Smooth muscle cell (in vitro differentiated cells): ENCODE measurements around the gene TPK1. TPM values are rescaled to one million over a fixed set of nuclear protein-coding genes. Genes with fewer than 3 reads are reported as not detected.

Source experiments
- DNase-seq: peaks from one replicate; lab custom pipeline; 2025; ENCODE audit not compliant: unreplicated experiment; lab: John Stamatoyannopoulos, UW
- H2AFZ ChIP-seq: fragments of 200-600 bp; sonication (generic); 2 replicates; pipeline ENCODE4 v1.6.0; 2016; ENCODE audit warnings: antibody characterized with exemption, low read depth, mild to moderate bottlenecking
- H3F3A ChIP-seq: fragments of 200-600 bp; sonication (generic); 2 replicates; pipeline ENCODE4 v1.6.0; 2017; ENCODE audit warnings: antibody characterized with exemption, low read depth
- H3K27ac ChIP-seq: fragments of 200-600 bp; sonication (generic); 2 replicates; pipeline ENCODE4 v1.5.1; 2016; ENCODE audit warnings: low read depth, mild to moderate bottlenecking
- H3K27me3 ChIP-seq: fragments of 200-600 bp; sonication (generic); 2 replicates; pipeline ENCODE4 v1.6.1; 2016; ENCODE audit warnings: low read depth, mild to moderate bottlenecking
- H3K36me3 ChIP-seq: fragments of 200-600 bp; sonication (generic); 2 replicates; pipeline ENCODE4 v1.5.1; 2016; ENCODE audit warnings: low read depth
- H3K4me1 ChIP-seq: fragments of 200-600 bp; sonication (generic); 2 replicates; pipeline ENCODE4 v1.5.1; 2016; ENCODE audit warnings: low read depth
- H3K4me2 ChIP-seq: fragments of 200-600 bp; sonication (generic); 2 replicates; pipeline ENCODE4 v1.6.0; 2016; ENCODE audit warnings: mild to moderate bottlenecking
- H3K4me3 ChIP-seq: fragments of 200-600 bp; sonication (generic); 2 replicates; pipeline ENCODE4 v1.5.1; 2016; ENCODE audit warnings: mild to moderate bottlenecking
- H3K79me2 ChIP-seq: fragments of 200-600 bp; sonication (generic); 2 replicates; pipeline ENCODE4 v1.6.0; 2016; ENCODE audit warnings: low read depth, mild to moderate bottlenecking
- H3K9ac ChIP-seq: fragments of 200-600 bp; sonication (generic); 2 replicates; pipeline ENCODE4 v1.6.0; 2016; ENCODE audit warnings: low read depth
- H3K9me3 ChIP-seq: fragments of 200-600 bp; sonication (generic); replicated peaks from 2 replicates; pipeline ENCODE4 v1.5.1; 2016; ENCODE audit warnings: low read depth
- H4K20me1 ChIP-seq: fragments of 200-600 bp; sonication (generic); 2 replicates; pipeline ENCODE4 v1.6.0; 2016; ENCODE audit warnings: low read depth
- WGBS: methylation state at CpG from one replicate; pipeline ENCODE4 v1.1.7; 2016; ENCODE audit warnings: low lambda C conversion rate; 5-methylcytosine and 5-hydroxymethylcytosine counted together
- polyA plus RNA-seq: library from polyadenylated mRNA; unstranded; fragments of >200 nt; fragmentation: Nextera tagmentation; extraction: Ambion mirVana; gene quantifications from 2 replicates; pipeline ENCODE4 v1.2.1, GENCODE V29; 2016
- total RNA-seq: library from RNA; depleted of rRNA; stranded (reverse); fragments of >200 nt; gene quantifications from 2 replicates; pipeline ENCODE4 v1.2.3, GENCODE V29; 2014
- TF ChIP-seq, protein P1 (sequence below): fragments of 200-600 bp; sonication (generic); IDR thresholded peaks from 2 replicates; pipeline ENCODE4 v1.5.1; 2017; ENCODE audit warnings: borderline replicate concordance, mild to moderate bottlenecking, antibody characterized with exemption; ENCODE audit not compliant: insufficient read depth, poor library complexity, severe bottlenecking

TPK1 gene
- total and polyA plus RNA-seq, 2 experiments from 2014 or later, result 1.2 to 1.9 TPM

DNA sequence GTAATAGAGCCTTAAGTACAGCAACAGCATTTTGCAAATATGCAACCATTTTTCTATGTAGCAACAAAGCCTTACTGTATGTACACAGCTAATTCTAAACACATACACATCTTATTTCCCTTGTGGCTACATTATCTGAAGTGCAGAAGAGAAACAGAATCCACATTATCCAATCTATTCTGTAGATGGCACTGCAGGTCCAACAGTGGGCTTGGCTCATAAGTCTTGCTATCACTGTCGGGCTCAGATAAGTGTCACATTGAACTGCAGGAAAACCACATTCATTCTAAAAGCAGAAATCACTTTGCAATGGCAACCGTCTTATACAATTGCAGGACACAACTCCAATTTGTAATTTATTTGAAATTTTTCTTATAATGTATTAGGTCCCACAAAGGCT, 322.5 kb downstream of the TPK1 start:
- H3K9me3 ChIP-seq, result no peaks in the 10 kb centered on the region
- H3K27me3 ChIP-seq, result no peaks in the 10 kb centered on the region
- 25% methylated on average over 2 of the region's 2 CpGs for WGBS

DNA sequence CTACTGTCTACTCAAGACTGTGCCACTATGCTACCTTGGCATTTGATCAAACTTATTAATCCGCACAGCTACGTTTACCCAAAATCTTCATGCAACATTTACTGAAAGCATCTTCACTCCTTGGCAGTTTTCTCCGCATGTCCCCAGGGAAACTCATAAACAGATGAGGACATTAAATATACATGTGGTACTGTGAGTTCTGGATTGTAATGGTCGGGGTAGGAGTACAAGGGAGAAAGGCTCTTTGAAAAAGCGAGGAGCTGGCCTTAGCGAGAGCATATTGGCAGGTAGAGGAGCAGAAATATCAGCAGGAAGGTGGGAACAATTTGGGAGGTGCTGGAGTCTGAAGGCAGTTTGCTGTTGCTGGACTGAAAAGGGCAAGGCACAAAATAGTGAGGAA, 325.2 kb downstream of the TPK1 start:
- TF ChIP-seq, protein P1, sequence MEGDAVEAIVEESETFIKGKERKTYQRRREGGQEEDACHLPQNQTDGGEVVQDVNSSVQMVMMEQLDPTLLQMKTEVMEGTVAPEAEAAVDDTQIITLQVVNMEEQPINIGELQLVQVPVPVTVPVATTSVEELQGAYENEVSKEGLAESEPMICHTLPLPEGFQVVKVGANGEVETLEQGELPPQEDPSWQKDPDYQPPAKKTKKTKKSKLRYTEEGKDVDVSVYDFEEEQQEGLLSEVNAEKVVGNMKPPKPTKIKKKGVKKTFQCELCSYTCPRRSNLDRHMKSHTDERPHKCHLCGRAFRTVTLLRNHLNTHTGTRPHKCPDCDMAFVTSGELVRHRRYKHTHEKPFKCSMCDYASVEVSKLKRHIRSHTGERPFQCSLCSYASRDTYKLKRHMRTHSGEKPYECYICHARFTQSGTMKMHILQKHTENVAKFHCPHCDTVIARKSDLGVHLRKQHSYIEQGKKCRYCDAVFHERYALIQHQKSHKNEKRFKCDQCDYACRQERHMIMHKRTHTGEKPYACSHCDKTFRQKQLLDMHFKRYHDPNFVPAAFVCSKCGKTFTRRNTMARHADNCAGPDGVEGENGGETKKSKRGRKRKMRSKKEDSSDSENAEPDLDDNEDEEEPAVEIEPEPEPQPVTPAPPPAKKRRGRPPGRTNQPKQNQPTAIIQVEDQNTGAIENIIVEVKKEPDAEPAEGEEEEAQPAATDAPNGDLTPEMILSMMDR, result no peak
- no peak overlapping the region for H3K4me3 ChIP-seq
- H3K36me3 ChIP-seq, result no peaks in the 10 kb centered on the region
- H3K27ac ChIP-seq, result no peak overlapping the region
- H2AFZ ChIP-seq, result no peak overlapping the region
- WGBS, result 95% methylated on average over 6 of the region's 6 CpGs
- no peaks in the 10 kb centered on the region for H3K27me3 ChIP-seq
- no peaks in the 10 kb centered on the region for H3K79me2 ChIP-seq
- H3F3A ChIP-seq, result no peaks in the 10 kb centered on the region
- no peak overlapping the region for H3K4me2 ChIP-seq
- no peaks in the 10 kb centered on the region for H3K4me1 ChIP-seq
- DNase-seq, result no peak
- no peak overlapping the region for H3K9ac ChIP-seq
- H3K9me3 ChIP-seq, result no peaks in the 10 kb centered on the region
- H4K20me1 ChIP-seq, result no peaks in the 10 kb centered on the region

More for the DNA sequence above, 322.5 kb downstream of the TPK1 start:
- Histone ChIP-seq H3K27ac (no peak overlapping the region), H3K79me2 (no peaks in the 10 kb centered on the region), H3K36me3 (no peaks in the 10 kb centered on the region), H2AFZ (no peak overlapping the region), H3K9ac (no peak overlapping the region), H3F3A (no peaks in the 10 kb centered on the region), H4K20me1 (no peaks in the 10 kb centered on the region), H3K4me3 (no peak overlapping the region), H3K4me2 (no peak overlapping the region), H3K4me1 (no peaks in the 10 kb centered on the region)
- TF ChIP-seq, protein P1, result peak; percentile 32
- no peak for DNase-seq

DNA sequence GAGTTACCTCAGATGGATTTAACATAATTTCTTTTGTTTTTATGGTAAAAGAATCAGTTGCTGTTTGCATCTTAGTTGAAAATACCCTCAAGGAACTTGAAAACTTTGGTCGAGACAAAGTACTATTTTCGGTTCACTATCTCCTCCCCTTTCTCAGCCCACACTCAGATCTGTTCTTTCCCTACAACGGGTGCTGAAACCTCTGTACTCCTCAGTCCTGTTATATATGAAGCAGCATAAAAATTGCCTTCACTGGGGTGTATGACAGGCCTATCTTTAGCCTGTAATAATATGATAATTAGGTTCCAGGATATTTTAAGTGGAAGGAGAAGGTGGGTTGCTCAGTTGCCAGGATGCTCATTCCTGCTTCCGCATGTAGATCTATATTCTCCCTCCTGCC, 327.2 kb downstream of the TPK1 start:
- no peaks in the 10 kb centered on the region for H3K79me2 ChIP-seq

DNA sequence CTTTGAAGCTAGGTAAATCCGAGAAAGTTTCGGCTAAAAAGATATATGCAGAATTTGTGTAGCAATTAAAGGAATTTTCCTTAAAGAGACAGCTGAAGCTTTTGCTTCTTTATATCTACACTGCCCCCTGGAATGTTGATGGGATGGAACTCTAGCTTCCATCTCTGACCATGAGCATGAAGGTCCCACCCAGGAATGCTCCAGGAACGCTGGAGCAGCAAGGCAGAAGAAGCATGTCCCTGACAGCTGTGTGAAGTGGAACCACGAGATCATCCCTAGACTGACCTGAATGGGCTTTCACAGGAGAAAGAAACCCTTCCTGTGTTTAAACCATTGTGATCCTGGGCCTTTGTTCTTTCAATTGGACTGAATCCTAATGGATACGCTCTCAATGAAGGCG, 332.6 kb downstream of the TPK1 start:
- no peak overlapping the region for H2AFZ ChIP-seq
- no peaks in the 10 kb centered on the region for H3K36me3 ChIP-seq
- no peak overlapping the region for H3K27ac ChIP-seq

More for the DNA sequence above, 327.2 kb downstream of the TPK1 start:
- H3K4me3 ChIP-seq, result no peak overlapping the region
- no peaks in the 10 kb centered on the region for H3K27me3 ChIP-seq
- H3F3A ChIP-seq, result no peaks in the 10 kb centered on the region
- H2AFZ ChIP-seq, result no peak overlapping the region
- TF ChIP-seq, protein P1, result no peak
- WGBS, result 70% methylated on average over 4 of the region's 4 CpGs
- H3K4me2 ChIP-seq, result no peak overlapping the region
- H3K36me3 ChIP-seq, result no peaks in the 10 kb centered on the region
- no peak overlapping the region for H3K9ac ChIP-seq
- H3K9me3 ChIP-seq, result no peaks in the 10 kb centered on the region
- no peak overlapping the region for H3K27ac ChIP-seq
- H4K20me1 ChIP-seq, result no peaks in the 10 kb centered on the region
- no peak for DNase-seq
- no peaks in the 10 kb centered on the region for H3K4me1 ChIP-seq

More for the DNA sequence above, 332.6 kb downstream of the TPK1 start:
- TF ChIP-seq, protein P1, result no peak
- Histone ChIP-seq H4K20me1 (no peaks in the 10 kb centered on the region), H3K4me2 (no peak overlapping the region), H3K27me3 (no peaks in the 10 kb centered on the region), H3K9me3 (no peaks in the 10 kb centered on the region), H3K79me2 (no peaks in the 10 kb centered on the region), H3K4me1 (no peaks in the 10 kb centered on the region), H3F3A (no peaks in the 10 kb centered on the region), H3K4me3 (no peak overlapping the region), H3K9ac (no peak overlapping the region)
- 93% methylated on average over 6 of the region's 6 CpGs for WGBS
- no peak for DNase-seq
